Measurements from ENCODE around the gene GALNT13.

The GALNT13 gene

DNA sequence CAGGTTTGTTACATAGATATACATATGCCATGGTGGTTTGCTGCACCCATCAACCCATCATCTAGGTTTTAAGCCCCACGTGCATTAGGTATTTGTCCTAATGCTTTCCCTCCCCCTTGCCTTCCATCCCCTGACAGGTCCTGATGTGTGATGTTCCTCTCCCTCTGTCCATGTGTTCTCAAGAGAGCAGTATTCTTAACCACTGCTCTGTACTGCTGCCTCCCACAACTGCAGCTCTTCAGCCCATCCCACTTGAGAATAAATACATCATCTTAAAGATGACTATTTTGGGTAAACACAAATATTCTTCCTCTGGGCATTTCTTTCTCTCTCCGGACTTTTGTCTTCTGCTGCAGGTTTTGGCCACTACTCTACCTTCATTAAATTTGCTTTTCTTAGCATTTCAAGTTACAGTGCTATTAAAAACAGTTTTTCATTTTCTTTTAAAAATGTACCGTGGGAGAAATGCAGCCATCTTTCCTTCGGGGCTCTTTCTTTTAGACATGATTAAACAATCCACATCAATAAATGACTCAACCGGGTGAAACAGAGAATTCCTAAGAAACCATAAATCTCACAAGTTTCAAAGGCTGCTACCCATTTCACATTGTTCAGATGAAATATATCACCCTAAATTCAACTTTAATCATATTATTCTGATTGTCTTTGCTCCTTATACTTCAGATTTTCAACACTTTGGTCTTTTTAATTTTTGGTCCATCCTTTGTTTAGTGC is 323.4 kb downstream of the GALNT13 start:
- no peak overlapping the region for H3K4me3 ChIP-seq (ENCODE audit: low read depth in 1 of 5, low read length in 5 of 5)
- H3K27me3 ChIP-seq (ENCODE audit: control insufficient read depth in 5 of 5, insufficient read depth in 4 of 5, low read length in 5 of 5), result no peaks in the 10 kb centered on the region
- H3K4me1 ChIP-seq (ENCODE audit: control insufficient read depth in 5 of 5, insufficient read depth in 5 of 5, low read length in 5 of 5), result no peaks in the 10 kb centered on the region
- H3K36me3 ChIP-seq (ENCODE audit: control insufficient read depth in 5 of 5, insufficient read depth in 5 of 5, low read length in 5 of 5), result no peaks in the 10 kb centered on the region
- no peak overlapping the region for H3K27ac ChIP-seq (ENCODE audit: low read depth, low read length)
- H3K9ac ChIP-seq (ENCODE audit: low read length in 5 of 5), result no peak overlapping the region
- no peaks in the 10 kb centered on the region for H3K9me3 ChIP-seq (ENCODE audit: control insufficient read depth in 5 of 5, low read length in 5 of 5)

DNA sequence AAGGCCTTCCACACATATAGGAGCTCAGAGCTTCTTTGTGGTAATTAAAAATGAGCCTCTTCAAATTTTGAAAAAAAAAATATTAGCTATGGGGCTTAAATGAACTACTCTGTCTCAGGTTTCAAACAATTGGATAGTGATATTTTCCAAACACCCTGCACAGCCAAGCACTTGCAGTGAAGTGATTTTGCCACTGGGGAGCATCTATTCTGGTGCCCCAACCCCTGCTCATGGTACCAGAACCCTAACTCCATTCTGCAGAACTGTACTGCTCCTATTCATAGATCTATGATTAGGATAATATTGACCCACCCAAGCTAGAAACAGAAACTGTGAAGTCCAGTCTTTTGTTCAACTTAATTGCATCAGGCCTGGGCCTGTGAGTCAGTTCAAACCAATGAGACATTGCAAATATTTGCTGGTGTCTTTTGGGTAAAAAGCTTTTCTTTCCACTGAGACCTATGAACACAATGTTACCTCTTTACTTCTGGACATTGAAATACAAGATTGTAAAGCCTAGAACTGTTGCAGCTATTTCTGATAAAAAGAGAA is 324.0 kb downstream of the GALNT13 start:
- no peaks in the 10 kb centered on the region for H3K9me3 ChIP-seq (ENCODE audit: control insufficient read depth in 5 of 5, low read length in 5 of 5)

DNA sequence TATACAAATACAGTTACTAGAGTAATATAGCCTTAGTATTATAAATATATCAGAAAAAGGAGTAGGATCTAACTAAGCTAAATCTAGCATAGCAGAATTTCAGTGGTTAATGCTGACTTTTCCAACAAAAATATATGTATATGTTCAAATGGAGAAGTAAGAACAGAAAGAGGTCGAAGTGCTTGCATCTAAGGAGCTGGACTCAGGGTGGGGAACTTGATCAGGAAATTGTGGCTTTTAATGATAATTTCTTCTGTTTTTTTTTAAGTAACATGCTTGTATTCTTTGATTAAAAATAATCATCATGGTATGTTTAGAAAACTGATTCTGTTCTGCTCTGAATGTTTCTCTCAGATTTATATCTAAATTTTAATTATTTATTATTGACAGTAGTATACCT is 327.1 kb downstream of the GALNT13 start:
- Histone ChIP-seq H3K27ac (ENCODE audit: low read depth, low read length) (no peak overlapping the region), H3K9me3 (ENCODE audit: control insufficient read depth in 5 of 5, low read length in 5 of 5) (no peaks in the 10 kb centered on the region), H3K27me3 (ENCODE audit: control insufficient read depth in 5 of 5, insufficient read depth in 4 of 5, low read length in 5 of 5) (no peaks in the 10 kb centered on the region), H3K36me3 (ENCODE audit: control insufficient read depth in 5 of 5, insufficient read depth in 5 of 5, low read length in 5 of 5) (no peaks in the 10 kb centered on the region), H3K9ac (ENCODE audit: low read length in 5 of 5) (no peak overlapping the region), H3K4me1 (ENCODE audit: control insufficient read depth in 5 of 5, insufficient read depth in 5 of 5, low read length in 5 of 5) (no peaks in the 10 kb centered on the region), H3K4me3 (ENCODE audit: low read depth in 1 of 5, low read length in 5 of 5) (no peak overlapping the region)

More for the DNA sequence above, 324.0 kb downstream of the GALNT13 start:
- no peaks in the 10 kb centered on the region for H3K4me1 ChIP-seq (ENCODE audit: control insufficient read depth in 5 of 5, insufficient read depth in 5 of 5, low read length in 5 of 5)
- H3K27me3 ChIP-seq (ENCODE audit: control insufficient read depth in 5 of 5, insufficient read depth in 4 of 5, low read length in 5 of 5), result no peaks in the 10 kb centered on the region
- H3K36me3 ChIP-seq (ENCODE audit: control insufficient read depth in 5 of 5, insufficient read depth in 5 of 5, low read length in 5 of 5), result no peaks in the 10 kb centered on the region
- no peak overlapping the region for H3K27ac ChIP-seq (ENCODE audit: low read depth, low read length)
- no peak overlapping the region for H3K4me3 ChIP-seq (ENCODE audit: low read depth in 1 of 5, low read length in 5 of 5)
- no peak overlapping the region for H3K9ac ChIP-seq (ENCODE audit: low read length in 5 of 5)

DNA sequence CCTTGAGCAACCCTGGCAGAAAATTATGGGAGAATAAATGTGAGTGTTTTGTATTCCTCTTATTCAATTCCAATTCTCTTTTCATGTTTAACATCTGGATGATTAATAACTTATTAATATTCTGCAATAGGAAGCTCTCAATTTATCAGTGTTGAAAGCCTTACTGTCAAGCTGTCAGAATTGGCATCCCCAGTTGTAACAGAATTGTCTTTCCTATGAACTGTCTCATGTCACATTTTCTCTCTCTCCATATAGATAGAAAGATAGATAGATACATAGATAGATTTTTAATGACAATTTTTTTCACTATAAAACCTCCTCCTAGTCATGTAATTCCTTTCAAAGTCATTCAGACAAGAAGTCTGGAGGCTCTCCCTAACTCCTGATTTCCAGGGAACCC is 331.5 kb downstream of the GALNT13 start:
- no peaks in the 10 kb centered on the region for H3K4me1 ChIP-seq (ENCODE audit: control insufficient read depth in 5 of 5, insufficient read depth in 5 of 5, low read length in 5 of 5)
- no peak overlapping the region for H3K27ac ChIP-seq (ENCODE audit: low read depth, low read length)
- no peaks in the 10 kb centered on the region for H3K36me3 ChIP-seq (ENCODE audit: control insufficient read depth in 5 of 5, insufficient read depth in 5 of 5, low read length in 5 of 5)
- H3K4me3 ChIP-seq (ENCODE audit: low read depth in 1 of 5, low read length in 5 of 5), result no peak overlapping the region
- H3K9me3 ChIP-seq (ENCODE audit: control insufficient read depth in 5 of 5, low read length in 5 of 5), result no peaks in the 10 kb centered on the region
- H3K27me3 ChIP-seq (ENCODE audit: control insufficient read depth in 5 of 5, insufficient read depth in 4 of 5, low read length in 5 of 5), result no peaks in the 10 kb centered on the region
- H3K9ac ChIP-seq (ENCODE audit: low read length in 5 of 5), result no peak overlapping the region

DNA sequence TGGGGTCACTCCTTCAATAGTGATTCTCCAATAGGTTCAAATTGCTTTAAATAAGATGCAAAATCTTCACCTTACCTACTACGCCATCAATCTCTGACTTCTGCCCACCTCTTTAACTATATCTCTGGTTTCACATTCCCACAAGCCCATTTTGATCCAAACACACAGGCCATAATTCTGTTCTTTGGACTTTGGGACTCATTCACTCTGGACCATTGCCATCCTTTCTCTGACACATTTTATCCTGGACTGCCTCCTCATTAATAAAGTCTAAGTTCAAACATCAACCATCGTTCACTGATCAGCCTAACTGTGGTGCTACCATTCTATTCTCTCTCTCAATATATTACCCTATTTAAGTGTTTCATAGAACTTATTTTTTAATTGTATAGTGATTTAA is 332.2 kb downstream of the GALNT13 start:
- no peaks in the 10 kb centered on the region for H3K9me3 ChIP-seq (ENCODE audit: control insufficient read depth in 5 of 5, low read length in 5 of 5)
- no peak overlapping the region for H3K4me3 ChIP-seq (ENCODE audit: low read depth in 1 of 5, low read length in 5 of 5)
- H3K27ac ChIP-seq (ENCODE audit: low read depth, low read length), result no peak overlapping the region
- no peaks in the 10 kb centered on the region for H3K4me1 ChIP-seq (ENCODE audit: control insufficient read depth in 5 of 5, insufficient read depth in 5 of 5, low read length in 5 of 5)
- H3K36me3 ChIP-seq (ENCODE audit: control insufficient read depth in 5 of 5, insufficient read depth in 5 of 5, low read length in 5 of 5), result no peaks in the 10 kb centered on the region
- H3K27me3 ChIP-seq (ENCODE audit: control insufficient read depth in 5 of 5, insufficient read depth in 4 of 5, low read length in 5 of 5), result no peaks in the 10 kb centered on the region
- no peak overlapping the region for H3K9ac ChIP-seq (ENCODE audit: low read length in 5 of 5)

DNA sequence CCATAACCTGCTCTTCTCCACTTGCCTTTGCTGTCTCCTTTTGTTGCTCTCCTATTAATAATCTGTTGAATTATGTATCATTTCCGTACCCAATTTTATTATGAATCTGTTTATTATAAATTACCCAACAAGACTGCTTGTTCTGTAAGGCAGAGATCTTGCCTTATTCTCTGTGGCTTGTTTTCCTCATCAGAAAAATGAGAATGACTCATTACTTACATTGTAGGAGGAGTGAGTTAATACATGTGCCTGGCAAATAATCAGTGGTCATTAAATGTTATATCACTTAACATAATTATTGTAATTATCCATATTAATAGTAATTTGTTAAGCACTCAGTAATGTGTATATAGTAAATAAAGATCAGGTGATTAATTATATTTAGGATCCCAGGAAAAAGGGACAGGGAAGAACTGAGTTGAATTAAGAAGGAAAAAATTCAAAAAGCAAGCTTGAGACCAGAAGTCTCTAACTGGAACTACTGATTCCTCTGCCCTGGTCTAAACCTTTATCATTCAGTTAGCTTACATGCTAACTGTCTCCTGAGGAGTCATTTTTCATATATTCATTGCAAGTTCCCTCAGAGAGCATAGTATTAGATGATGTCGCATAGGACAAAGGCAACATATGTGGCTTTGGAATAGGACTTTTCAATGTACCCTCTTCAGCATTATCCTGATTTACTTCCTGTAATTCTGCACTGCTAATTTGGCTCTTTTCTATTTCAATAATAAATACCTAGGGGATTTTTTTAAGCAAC is 335.7 kb downstream of the GALNT13 start:
- no peak overlapping the region for H3K4me3 ChIP-seq (ENCODE audit: low read depth in 1 of 5, low read length in 5 of 5)
- no peaks in the 10 kb centered on the region for H3K36me3 ChIP-seq (ENCODE audit: control insufficient read depth in 5 of 5, insufficient read depth in 5 of 5, low read length in 5 of 5)
- no peak overlapping the region for H3K9ac ChIP-seq (ENCODE audit: low read length in 5 of 5)
- no peaks in the 10 kb centered on the region for H3K9me3 ChIP-seq (ENCODE audit: control insufficient read depth in 5 of 5, low read length in 5 of 5)
- no peak overlapping the region for H3K27ac ChIP-seq (ENCODE audit: low read depth, low read length)
- no peaks in the 10 kb centered on the region for H3K27me3 ChIP-seq (ENCODE audit: control insufficient read depth in 5 of 5, insufficient read depth in 4 of 5, low read length in 5 of 5)
- no peaks in the 10 kb centered on the region for H3K4me1 ChIP-seq (ENCODE audit: control insufficient read depth in 5 of 5, insufficient read depth in 5 of 5, low read length in 5 of 5)

DNA sequence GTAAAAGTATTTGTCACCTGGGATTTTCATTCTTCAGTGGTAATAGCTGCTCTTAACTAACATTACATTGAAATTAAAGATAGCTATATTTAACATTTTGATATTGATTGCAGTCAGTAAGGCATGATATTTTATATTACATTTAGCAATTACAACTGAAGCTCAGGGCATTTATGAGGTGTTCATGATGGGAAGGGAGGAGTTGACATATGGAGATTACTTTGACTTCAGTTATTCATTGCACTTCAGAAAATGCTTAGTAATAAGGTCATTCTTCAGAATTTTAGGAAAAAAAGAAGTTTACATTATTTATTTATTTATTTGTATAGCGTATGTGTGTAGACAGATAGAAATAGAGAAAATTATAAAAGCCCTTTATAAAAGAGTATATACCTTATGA is 352.0 kb downstream of the GALNT13 start:
- Histone ChIP-seq H3K4me3 (ENCODE audit: low read depth in 1 of 5, low read length in 5 of 5) (no peak overlapping the region), H3K9me3 (ENCODE audit: control insufficient read depth in 5 of 5, low read length in 5 of 5) (peaks cover 0 to 2% (median 0%) of the 10 kb centered on the region in 5 donors)

DNA sequence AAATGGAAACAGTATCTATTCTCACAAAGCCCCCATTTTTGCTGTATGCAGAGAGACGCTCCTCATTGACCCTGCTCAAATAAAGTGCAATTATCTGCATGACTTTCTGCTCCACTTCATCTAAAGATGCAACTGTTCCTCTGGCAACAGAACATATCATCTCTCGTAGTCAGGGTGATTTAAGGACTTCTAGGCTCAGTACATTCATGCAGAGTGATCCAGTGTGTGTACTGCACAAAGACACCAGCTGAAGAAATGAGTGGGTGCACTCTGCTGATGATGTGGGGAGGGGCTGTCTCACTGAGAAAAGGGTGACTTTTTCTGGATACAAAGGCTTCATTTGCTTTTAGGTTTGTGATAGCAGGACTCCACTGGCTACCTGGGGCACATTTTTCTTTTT is 355.2 kb downstream of the GALNT13 start:
- Histone ChIP-seq H3K4me3 (ENCODE audit: low read depth in 1 of 5, low read length in 5 of 5) (no peak overlapping the region), H3K9ac (ENCODE audit: low read length in 5 of 5) (no peak overlapping the region), H3K4me1 (ENCODE audit: control insufficient read depth in 5 of 5, insufficient read depth in 5 of 5, low read length in 5 of 5) (no peaks in the 10 kb centered on the region), H3K9me3 (ENCODE audit: control insufficient read depth in 5 of 5, low read length in 5 of 5) (peaks cover 0 to 2% (median 0%) of the 10 kb centered on the region in 5 donors), H3K27ac (ENCODE audit: low read depth, low read length) (no peak overlapping the region), H3K27me3 (ENCODE audit: control insufficient read depth in 5 of 5, insufficient read depth in 4 of 5, low read length in 5 of 5) (no peaks in the 10 kb centered on the region), H3K36me3 (ENCODE audit: control insufficient read depth in 5 of 5, insufficient read depth in 5 of 5, low read length in 5 of 5) (no peaks in the 10 kb centered on the region)

More for the DNA sequence above, 352.0 kb downstream of the GALNT13 start:
- H3K9ac ChIP-seq (ENCODE audit: low read length in 5 of 5), result no peak overlapping the region
- no peaks in the 10 kb centered on the region for H3K27me3 ChIP-seq (ENCODE audit: control insufficient read depth in 5 of 5, insufficient read depth in 4 of 5, low read length in 5 of 5)
- no peaks in the 10 kb centered on the region for H3K36me3 ChIP-seq (ENCODE audit: control insufficient read depth in 5 of 5, insufficient read depth in 5 of 5, low read length in 5 of 5)
- no peaks in the 10 kb centered on the region for H3K4me1 ChIP-seq (ENCODE audit: control insufficient read depth in 5 of 5, insufficient read depth in 5 of 5, low read length in 5 of 5)
- no peak overlapping the region for H3K27ac ChIP-seq (ENCODE audit: low read depth, low read length)

DNA sequence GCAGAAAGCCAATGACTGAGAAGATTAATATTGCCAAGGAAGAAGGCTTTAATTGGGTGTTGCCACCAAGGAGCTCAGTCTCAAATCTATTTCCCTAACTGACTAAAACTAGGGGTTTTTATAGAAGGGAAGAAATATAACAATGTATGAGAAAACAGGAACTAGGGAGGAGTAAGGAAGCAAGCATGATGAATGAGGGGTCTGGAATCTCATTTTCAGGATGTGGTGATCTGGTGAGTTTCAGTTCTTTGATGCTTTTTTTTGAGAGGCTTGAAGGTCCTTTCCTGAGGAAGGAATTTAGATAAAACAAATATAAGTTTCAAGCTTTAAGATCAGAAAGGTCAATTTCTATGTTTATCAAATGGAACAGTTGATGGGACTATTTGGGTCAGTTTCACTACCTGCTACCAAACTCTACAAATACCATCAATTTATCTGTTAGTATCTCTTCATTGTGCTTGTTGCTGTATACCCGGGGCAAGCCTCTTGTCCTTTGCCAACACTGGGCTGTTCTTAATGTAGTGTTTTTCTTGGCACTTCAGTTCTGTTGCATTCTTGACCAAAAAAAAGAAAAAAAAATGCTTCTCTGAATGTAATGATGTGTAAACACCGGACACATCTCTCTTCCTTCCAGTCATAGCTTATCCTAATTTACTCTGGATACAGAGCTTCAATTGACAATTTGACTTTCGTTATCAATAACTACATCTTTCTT is 357.0 kb downstream of the GALNT13 start:
- H3K27ac ChIP-seq (ENCODE audit: low read depth, low read length), result no peak overlapping the region
- H3K9ac ChIP-seq (ENCODE audit: low read length in 5 of 5), result no peak overlapping the region
- H3K9me3 ChIP-seq (ENCODE audit: control insufficient read depth in 5 of 5, low read length in 5 of 5), result peaks cover 0 to 2% (median 0%) of the 10 kb centered on the region in 5 donors
- no peaks in the 10 kb centered on the region for H3K4me1 ChIP-seq (ENCODE audit: control insufficient read depth in 5 of 5, insufficient read depth in 5 of 5, low read length in 5 of 5)
- H3K27me3 ChIP-seq (ENCODE audit: control insufficient read depth in 5 of 5, insufficient read depth in 4 of 5, low read length in 5 of 5), result no peaks in the 10 kb centered on the region
- H3K4me3 ChIP-seq (ENCODE audit: low read depth in 1 of 5, low read length in 5 of 5), result no peak overlapping the region
- no peaks in the 10 kb centered on the region for H3K36me3 ChIP-seq (ENCODE audit: control insufficient read depth in 5 of 5, insufficient read depth in 5 of 5, low read length in 5 of 5)

DNA sequence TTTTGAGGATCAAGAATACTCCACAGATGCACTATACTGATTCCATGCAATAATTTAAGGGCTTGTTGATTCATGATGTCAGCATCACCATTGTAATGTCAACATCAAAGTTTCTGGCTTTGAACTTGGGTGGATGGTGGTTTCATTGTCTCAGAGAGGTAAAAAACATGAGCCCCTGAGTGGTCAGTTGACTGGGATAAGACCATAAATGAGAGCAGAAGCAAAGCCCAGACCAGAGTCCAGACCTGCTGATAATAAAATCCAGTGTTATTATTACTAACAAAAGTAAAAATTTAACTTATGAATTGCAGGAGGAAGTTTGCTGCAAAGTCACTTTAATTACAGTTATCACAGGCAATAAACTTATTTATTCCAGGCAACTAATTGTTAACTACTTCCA is 358.2 kb downstream of the GALNT13 start:
- no peaks in the 10 kb centered on the region for H3K27me3 ChIP-seq (ENCODE audit: control insufficient read depth in 5 of 5, insufficient read depth in 4 of 5, low read length in 5 of 5)
- H3K4me3 ChIP-seq (ENCODE audit: low read depth in 1 of 5, low read length in 5 of 5), result no peak overlapping the region
- H3K27ac ChIP-seq (ENCODE audit: low read depth, low read length), result no peak overlapping the region
- no peaks in the 10 kb centered on the region for H3K4me1 ChIP-seq (ENCODE audit: control insufficient read depth in 5 of 5, insufficient read depth in 5 of 5, low read length in 5 of 5)
- H3K36me3 ChIP-seq (ENCODE audit: control insufficient read depth in 5 of 5, insufficient read depth in 5 of 5, low read length in 5 of 5), result no peaks in the 10 kb centered on the region
- no peak overlapping the region for H3K9ac ChIP-seq (ENCODE audit: low read length in 5 of 5)
- H3K9me3 ChIP-seq (ENCODE audit: control insufficient read depth in 5 of 5, low read length in 5 of 5), result peaks cover 0 to 2% (median 0%) of the 10 kb centered on the region in 5 donors
